ENCODE measurements around the gene PRCC. TPM values are rescaled to one million over a fixed set of nuclear protein-coding genes. Genes with fewer than 3 reads are reported as not detected.
A peak's percentile ranks its signal among the peaks of the same experiment; 100 is the strongest.

PRCC gene
- polyA plus RNA-seq, 6 donors from 2014 or later: 31.9 to 69.4 (median 38.9) TPM

DNA sequence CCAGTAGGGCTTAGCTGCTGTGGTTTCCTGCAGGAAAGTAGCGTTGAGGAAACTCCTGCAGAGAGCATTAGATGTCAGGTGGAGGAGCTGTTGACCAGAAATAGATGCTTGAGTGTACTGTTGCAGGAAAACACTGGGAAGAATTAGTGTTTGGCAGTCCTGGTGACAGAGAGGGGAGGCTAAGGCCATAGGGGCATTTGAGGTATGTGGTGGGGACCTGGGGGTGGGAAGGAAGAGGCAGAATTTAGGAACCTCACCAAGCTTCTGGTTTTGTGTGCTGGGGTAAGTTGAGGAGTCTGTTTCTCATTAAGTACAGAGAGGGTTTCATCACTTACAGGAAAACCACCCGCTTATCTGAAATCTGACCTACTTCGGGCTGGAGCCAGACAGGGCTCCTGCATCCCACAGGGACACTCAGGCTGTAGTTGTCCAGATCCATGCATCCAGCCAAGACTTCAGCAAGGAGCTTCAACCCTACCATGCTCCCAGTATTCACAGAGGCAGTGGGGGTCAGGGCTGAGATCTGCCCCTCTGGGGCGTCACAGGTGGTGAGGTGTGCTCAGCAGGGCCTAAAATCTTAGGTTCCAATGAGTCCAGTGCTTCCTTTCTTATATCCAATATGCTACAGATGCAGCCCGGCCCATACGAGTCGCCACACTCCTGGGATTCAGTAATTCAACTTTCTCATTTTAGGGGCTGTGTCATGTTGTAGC, 34.2 kb downstream of the PRCC start:
- peak overlapping the region in 1 of 8 donors; percentile 14 for H3K4me3 Mint-ChIP-seq
- ATAC-seq (ENCODE audit: low read depth in 2 of 2): no peak
- peaks cover 19 to 21% of the 10 kb centered on the region in 2 donors for H3K36me3 Mint-ChIP-seq
- no peaks in the 10 kb centered on the region for H3K9me3 Mint-ChIP-seq
- DNase-seq: no peak
- H3K4me1 Mint-ChIP-seq: peaks cover 0 to 6% (median 2%) of the 10 kb centered on the region in 3 donors
- no peaks in the 10 kb centered on the region for H3K27me3 Mint-ChIP-seq
- H3K27ac Mint-ChIP-seq: peak overlapping the region in 2 of 6 donors; percentile 57 to 61

DNA sequence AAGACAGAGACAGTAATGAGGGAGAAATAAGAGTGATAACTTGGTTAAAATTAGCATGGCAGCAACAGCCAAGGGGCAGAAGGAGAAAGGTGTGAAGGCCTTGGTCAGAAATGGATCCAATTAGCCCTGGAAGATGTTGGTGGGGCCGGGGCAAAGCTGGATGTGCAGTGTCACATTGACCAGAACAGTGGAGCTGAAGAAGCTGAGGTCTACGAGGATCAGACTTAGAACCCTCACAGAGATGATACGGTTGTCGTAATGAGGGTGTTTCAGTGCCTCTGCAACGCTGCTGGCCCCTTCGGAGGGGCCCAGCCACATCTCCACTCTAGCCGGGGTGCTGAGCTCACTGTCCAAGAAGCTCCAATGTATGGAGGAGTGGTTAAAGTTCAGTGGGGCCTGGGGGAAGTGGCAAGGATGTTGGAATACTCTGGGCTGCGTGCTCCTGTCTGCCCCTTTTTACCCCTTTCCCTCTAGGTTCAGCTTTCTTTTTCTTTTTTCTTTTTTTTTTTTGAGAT, 35.1 kb downstream of the PRCC start:
- ATAC-seq (ENCODE audit: low read depth in 2 of 2) (no peak), DNase-seq (no peak)
- Mint-ChIP-seq H3K4me1 (peaks cover 0 to 7% (median under 1%) of the 10 kb centered on the region in 3 donors), H3K9me3 (no peaks in the 10 kb centered on the region), H3K36me3 (peaks cover 13 to 14% of the 10 kb centered on the region in 2 donors), H3K4me3 (no peak overlapping the region), H3K27ac (no peak overlapping the region), H3K27me3 (no peaks in the 10 kb centered on the region)

DNA sequence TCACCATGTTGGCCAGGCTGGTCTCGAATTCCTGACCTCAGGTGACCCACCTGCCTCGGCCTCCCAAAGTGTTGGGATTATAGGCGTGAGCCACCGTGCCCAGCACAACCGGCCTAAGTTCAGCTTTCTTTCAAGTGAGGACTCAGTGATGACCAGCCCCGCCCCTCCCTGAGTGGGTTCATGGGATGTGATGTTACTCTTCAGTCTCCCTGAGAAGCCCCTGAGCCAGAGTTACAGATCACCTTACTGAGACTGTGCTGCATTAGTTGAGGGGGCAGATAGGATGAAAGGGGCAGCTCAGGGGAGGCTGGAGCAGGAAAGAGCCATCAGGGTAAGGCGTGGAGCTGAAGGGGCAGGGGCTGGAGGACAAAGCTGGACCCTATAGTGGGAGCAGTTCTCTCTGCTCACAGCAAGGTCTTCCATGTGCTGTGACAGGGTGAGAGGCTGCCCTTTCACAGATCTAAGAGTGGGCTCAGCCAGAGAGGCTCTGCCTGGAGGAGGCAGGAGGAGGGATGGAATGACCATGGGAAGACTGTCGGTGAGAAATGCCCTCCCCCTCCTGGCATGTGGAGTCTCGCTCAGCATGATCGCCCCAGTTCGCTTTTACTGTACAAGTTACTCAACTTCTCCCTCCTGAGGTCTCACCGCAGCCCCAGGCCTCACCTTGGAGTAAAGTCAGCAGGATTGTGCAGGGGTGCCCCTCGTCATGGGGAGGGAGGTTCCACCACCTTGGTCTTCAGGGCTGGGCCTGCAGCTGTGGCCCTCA, 35.9 kb downstream of the PRCC start:
- DNase-seq (no peak), ATAC-seq (ENCODE audit: low read depth in 2 of 2) (no peak)
- peak overlapping the region in 1 of 6 donors; percentile 63 for H3K27ac Mint-ChIP-seq
- H3K4me3 Mint-ChIP-seq: no peak overlapping the region
- H3K9me3 Mint-ChIP-seq: peaks cover 0 to 2% (median 0%) of the 10 kb centered on the region in 7 donors
- peaks cover 11 to 12% of the 10 kb centered on the region in 2 donors for H3K36me3 Mint-ChIP-seq
- H3K27me3 Mint-ChIP-seq: no peaks in the 10 kb centered on the region
- H3K4me1 Mint-ChIP-seq: peaks cover 0 to 9% (median 2%) of the 10 kb centered on the region in 3 donors

DNA sequence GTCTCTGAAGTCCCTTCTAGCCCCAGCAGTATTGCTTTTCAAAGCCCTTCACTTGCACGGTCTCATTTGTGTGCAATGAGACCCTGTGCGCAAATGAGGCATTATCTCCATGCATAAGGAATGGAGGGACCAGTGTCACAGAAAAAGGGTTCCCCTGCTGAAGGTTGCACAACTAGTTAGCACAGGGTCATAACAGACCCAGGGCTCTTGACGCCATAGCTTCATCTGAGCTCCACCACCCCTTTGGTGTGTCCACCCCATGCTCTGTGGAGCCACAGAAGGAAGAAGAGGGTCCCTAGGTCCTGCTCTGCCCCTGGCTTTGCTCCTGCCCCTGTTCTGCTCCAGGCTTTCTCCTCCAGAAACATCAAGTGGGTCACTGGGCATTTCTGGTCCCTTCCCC, 36.7 kb downstream of the PRCC start:
- DNase-seq (no peak), ATAC-seq (ENCODE audit: low read depth in 2 of 2) (no peak)
- Mint-ChIP-seq H3K4me3 (no peak overlapping the region), H3K4me1 (peaks cover 0 to 9% (median 2%) of the 10 kb centered on the region in 3 donors), H3K9me3 (peaks cover 0 to 2% (median 0%) of the 10 kb centered on the region in 7 donors), H3K27me3 (no peaks in the 10 kb centered on the region), H3K36me3 (peaks cover 11 to 12% of the 10 kb centered on the region in 2 donors), H3K27ac (peak overlapping the region in 1 of 6 donors; percentile 90)

DNA sequence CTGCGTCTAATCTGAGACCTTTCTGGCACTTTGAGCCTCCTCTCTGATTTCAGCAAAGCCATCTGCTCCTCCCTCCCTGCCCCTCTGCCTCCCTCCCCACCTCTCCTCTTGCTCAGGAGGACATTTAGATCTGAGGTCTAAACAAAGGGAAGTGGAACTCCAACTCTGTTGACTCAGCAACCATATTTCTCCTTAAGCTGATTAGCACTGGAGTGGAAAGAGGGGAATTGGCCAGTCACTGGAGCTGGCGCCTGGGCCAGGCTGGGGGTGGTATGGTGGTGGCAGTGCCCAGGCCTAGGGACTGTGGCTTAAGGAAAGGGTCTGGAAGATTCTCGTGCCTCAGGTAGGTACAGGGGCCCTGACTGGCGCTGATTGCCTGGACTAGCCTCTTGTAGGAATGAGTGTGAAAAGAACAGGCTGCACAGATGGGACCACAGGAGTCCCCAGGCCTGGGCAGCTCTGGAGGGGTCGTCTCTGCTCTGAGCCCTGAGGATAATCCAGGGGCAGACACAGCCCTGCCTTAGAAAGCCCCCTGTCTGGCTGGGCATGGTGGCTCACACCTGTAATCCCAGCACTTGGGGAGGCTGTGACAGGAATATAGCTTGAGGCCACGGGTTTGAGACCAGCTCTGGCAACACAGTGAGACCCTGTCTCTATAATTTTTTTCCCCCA, 37.4 kb downstream of the PRCC start:
- H3K27me3 Mint-ChIP-seq: no peaks in the 10 kb centered on the region
- peaks cover 0 to 2% (median 0%) of the 10 kb centered on the region in 7 donors for H3K9me3 Mint-ChIP-seq
- no peak for DNase-seq
- peaks cover 11 to 12% of the 10 kb centered on the region in 2 donors for H3K36me3 Mint-ChIP-seq
- no peak for ATAC-seq (ENCODE audit: low read depth in 2 of 2)
- H3K27ac Mint-ChIP-seq: peak overlapping the region in 4 of 6 donors; percentile 39 to 90 (median 63)
- peaks cover 0 to 9% (median 2%) of the 10 kb centered on the region in 3 donors for H3K4me1 Mint-ChIP-seq
- no peak overlapping the region for H3K4me3 Mint-ChIP-seq

DNA sequence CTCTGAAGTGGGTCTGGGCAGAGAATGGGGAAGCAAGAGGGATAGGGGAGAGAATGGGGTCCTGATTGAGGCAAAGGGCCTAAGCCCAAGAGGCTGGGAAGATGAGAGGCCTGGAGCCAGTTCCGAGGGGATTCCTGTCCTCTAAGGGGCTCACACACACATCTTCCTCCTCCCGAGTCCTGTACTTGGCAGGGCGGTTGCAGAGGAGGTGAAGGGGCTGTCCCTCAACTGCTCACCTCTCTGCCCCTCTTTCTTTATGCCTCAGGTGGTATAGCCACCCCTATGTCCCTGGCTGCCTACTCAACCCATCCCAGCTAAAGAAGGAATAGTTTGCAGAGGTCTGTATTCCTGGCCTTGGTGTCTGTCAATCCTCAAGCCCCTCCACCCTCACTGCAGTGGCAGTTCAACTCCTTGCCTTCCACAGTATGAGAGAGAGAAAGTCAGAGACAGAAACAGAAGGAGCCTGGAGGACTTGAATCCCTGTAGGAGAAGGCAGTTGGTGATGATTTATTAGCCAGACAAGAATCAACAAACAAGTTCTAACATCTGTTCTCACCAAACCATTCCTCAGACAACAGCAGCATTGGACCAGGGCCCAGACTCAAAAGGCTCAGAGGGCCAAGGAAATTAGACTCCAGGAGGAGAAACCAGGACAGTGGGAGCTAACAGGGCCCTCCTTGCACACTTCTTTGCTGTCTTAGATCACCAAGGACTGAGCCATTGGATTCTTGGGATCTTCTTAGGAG, 38.6 kb downstream of the PRCC start:
- ATAC-seq (ENCODE audit: low read depth in 2 of 2) (no peak), DNase-seq (no peak)
- H3K4me1 Mint-ChIP-seq: peaks cover 0 to 9% (median 2%) of the 10 kb centered on the region in 3 donors
- H3K36me3 Mint-ChIP-seq: peaks cover 6 to 8% of the 10 kb centered on the region in 2 donors
- H3K27me3 Mint-ChIP-seq: peaks cover 0 to 1% (median under 1%) of the 10 kb centered on the region in 3 donors
- no peak overlapping the region for H3K4me3 Mint-ChIP-seq
- H3K27ac Mint-ChIP-seq: no peak overlapping the region
- peaks cover 0 to 2% (median 0%) of the 10 kb centered on the region in 7 donors for H3K9me3 Mint-ChIP-seq

DNA sequence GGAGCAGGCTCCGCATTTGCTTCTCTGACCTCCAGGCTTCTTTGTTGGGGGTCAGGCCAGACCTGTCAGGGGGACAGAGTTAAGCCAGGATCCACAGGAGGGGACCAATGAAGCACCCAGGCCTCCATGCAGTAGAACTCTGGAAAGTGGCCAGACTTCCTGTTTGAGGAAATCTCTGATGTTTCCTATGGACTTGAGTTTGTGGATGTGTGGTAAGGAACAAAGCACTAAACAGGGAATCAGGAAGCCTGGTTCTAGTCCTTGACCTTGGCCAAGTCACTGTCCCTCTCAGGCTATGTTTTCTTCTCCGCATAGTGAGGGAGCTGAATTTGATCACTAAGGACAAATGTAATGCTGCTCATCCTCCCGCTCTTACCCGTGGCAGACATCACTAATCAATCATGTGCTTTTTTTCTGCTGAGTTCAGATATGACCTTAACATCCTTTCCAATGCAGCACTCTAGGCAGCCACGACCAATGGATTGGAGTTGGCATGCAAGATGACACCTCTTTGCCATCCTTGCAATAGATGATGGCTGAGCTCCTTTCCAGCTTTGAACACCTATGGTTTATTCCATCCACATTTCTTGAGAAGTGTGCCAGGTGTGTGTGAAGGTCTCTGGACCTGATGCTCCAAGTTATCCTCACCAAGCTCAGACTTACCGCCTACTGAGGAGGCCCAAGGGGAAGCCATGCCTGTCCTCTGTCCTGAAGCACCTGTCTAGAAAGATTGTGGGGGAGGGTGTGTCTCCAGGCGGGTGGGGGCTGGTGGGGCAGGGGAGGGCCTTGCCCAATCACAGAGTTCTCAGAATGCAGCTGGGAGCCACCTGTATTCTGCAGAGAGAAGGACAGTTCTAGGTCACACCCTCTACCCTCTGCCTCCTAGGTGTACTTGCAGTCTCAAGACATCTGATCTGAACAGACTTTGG, 39.4 kb downstream of the PRCC start:
- no peak overlapping the region for H3K4me3 Mint-ChIP-seq
- no peaks in the 10 kb centered on the region for H3K36me3 Mint-ChIP-seq
- peaks cover 0 to 2% (median 0%) of the 10 kb centered on the region in 7 donors for H3K9me3 Mint-ChIP-seq
- peaks cover 0 to 9% (median 2%) of the 10 kb centered on the region in 3 donors for H3K4me1 Mint-ChIP-seq
- DNase-seq (no peak), ATAC-seq (ENCODE audit: low read depth in 2 of 2) (no peak)
- peaks cover 4 to 9% (median 8%) of the 10 kb centered on the region in 3 donors for H3K27me3 Mint-ChIP-seq
- no peak overlapping the region for H3K27ac Mint-ChIP-seq

DNA sequence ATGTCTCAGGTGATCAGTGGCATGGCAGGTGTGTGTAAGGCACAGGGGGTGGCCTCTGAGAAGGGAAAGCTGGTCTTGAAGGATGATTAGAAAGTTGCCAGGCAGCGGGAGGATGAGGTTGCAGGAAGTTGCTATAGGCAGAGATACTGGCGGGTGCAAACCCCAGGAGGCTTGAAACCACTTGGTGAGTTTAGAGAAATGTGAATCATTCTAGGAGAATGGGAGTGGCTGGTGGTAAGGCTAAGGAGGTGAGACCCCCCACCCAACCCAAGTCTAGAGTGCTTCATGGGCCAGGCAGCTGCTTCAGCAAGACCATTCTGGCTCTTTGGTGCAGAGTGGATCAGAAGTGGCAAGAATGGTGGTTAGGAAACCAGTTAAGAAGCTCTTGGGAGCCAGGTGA, 40.3 kb downstream of the PRCC start:
- Mint-ChIP-seq H3K4me3 (no peak overlapping the region), H3K4me1 (peaks cover 0 to 12% (median 2%) of the 10 kb centered on the region in 3 donors), H3K36me3 (no peaks in the 10 kb centered on the region)

DNA sequence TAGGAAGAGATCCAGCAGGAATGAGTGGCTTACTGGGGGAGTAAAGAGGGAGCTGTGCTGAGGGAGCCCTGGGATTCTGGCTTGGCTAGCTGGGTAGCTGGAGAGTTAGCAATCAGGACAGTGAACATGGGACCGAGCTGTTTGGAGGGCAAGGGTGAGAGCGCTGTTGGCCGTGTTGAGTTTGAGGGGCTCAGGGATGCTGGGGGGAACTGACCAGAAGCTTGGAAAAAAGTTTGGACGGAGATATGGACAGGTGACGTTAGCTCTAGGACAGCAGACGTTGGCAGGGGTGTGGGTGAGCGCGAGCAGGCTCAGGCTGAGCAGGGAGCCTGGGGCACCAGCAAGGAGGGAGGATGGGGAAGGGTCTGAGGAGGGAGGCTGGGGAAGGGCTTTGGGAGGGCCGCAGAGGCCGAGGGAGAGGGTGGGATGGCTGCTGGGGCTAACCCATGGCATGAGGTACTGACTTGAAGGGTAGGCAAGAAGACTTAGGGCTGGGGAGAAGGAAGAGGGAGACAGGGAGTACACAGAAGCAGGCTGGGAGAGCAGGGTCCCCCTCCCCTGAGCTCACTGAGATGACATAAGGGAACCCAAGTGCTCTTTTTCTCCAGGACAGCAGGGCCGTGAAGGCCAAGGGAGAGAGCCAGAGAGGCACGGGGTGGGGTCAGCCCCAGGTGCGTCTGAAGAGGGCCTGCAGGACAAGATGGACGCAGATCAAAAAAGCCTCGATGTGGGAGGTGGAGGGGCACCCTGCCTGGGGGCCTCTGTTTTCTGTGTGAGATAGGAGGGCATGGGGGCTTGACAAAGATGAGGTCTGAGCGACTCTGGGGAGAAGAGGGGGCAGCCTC, 41.1 kb downstream of the PRCC start:
- ATAC-seq (ENCODE audit: low read depth in 2 of 2) (no peak), DNase-seq (no peak)
- Mint-ChIP-seq H3K4me1 (peaks cover 4 to 15% (median 5%) of the 10 kb centered on the region in 3 donors), H3K27ac (peak overlapping the region in 2 of 6 donors; percentile 41 to 92), H3K27me3 (peaks cover 4 to 21% (median 18%) of the 10 kb centered on the region in 3 donors), H3K9me3 (peaks cover 0 to 2% (median 0%) of the 10 kb centered on the region in 7 donors), H3K36me3 (no peaks in the 10 kb centered on the region), H3K4me3 (no peak overlapping the region)

More for the DNA sequence above, 40.3 kb downstream of the PRCC start:
- Mint-ChIP-seq H3K9me3 (peaks cover 0 to 2% (median 0%) of the 10 kb centered on the region in 7 donors), H3K27ac (peak overlapping the region in 2 of 6 donors; percentile 31 to 70), H3K27me3 (peaks cover 4 to 16% (median 16%) of the 10 kb centered on the region in 3 donors)
- DNase-seq (no peak), ATAC-seq (ENCODE audit: low read depth in 2 of 2) (no peak)

DNA sequence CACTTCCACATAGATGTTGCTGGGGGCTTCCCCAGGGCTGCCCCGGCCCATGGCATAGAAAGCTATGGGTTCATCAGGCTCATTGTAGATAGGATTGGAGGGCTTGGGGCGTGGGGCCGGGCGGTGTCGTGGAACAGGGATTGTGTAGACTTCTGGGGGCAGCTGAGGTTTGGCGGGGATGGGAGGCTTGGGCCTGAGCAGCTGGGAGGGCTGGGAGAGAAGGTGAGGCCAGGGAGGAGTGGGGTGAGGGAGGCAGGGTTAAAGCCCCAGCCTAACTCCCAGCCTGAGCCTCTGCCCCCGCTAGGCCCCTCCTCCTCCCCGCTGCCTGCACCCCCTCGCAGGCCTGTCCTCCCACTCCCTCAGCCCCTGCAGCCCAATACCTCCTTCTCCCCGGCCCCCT, 41.9 kb downstream of the PRCC start:
- peaks cover 8 to 18% (median 12%) of the 10 kb centered on the region in 3 donors for H3K4me1 Mint-ChIP-seq
- DNase-seq (no peak), ATAC-seq (ENCODE audit: low read depth in 2 of 2) (no peak)
- H3K9me3 Mint-ChIP-seq: peaks cover 0 to 2% (median 0%) of the 10 kb centered on the region in 7 donors
- H3K27me3 Mint-ChIP-seq: peaks cover 4 to 28% (median 18%) of the 10 kb centered on the region in 3 donors
- no peak overlapping the region for H3K27ac Mint-ChIP-seq
- no peaks in the 10 kb centered on the region for H3K36me3 Mint-ChIP-seq
- no peak overlapping the region for H3K4me3 Mint-ChIP-seq

DNA sequence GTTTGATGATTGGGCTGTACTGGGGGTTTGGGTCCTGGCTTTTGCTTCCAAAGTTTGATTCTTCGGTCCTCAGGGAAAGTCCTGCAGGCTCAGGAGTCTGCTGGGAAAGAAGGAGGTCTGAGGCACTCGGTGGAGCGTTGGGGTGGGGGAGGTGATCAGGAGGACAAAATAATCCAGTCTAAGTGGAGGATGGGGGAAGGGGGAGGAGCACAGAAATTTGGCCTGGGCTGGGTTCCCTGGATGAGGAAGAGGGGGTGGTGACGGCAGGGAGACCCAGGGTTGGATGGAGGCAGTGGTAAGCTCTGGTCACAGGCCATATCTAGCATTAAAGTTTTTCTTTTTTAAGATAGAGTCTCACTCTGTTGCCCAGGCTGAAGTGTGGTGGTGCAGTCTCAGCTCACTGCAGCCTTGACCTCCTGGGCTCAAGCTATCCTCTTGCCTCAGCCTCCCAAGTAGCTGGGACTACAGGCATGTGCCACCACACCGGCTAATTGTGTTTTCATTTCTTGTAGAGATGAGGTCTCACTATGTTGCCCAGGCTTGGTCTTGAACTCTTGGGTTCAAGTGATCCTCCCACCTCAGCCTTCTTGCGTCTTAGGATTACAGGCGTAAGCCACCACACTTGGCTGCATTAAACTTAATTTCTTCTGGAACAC, 42.5 kb downstream of the PRCC start:
- H3K27me3 Mint-ChIP-seq: peaks cover 4 to 33% (median 18%) of the 10 kb centered on the region in 3 donors
- H3K4me1 Mint-ChIP-seq: peaks cover 13 to 20% (median 16%) of the 10 kb centered on the region in 3 donors
- no peaks in the 10 kb centered on the region for H3K36me3 Mint-ChIP-seq
- no peak for ATAC-seq (ENCODE audit: low read depth in 2 of 2)
- no peak for DNase-seq
- H3K9me3 Mint-ChIP-seq: peaks cover 0 to 2% (median 0%) of the 10 kb centered on the region in 7 donors
- no peak overlapping the region for H3K4me3 Mint-ChIP-seq
- H3K27ac Mint-ChIP-seq: no peak overlapping the region

All from naive B cell (primary cell).